ENCODE results near the gene FBXO31. TPM values are rescaled to one million over a fixed set of nuclear protein-coding genes. Genes with fewer than 3 reads are reported as not detected.

Gene FBXO31
- total and polyA plus RNA-seq, 9 of the 15 experiments (the other 6 are each of a cell fraction or from before 2014, with no cell fraction given): 0.18 to 33.3 (median 10.9) TPM

GRCh38 chr16:87311387-87311786 lies 72.2 kb downstream of the FBXO31 start:
- ATAC-seq (no peak), DNase-seq (ENCODE audit: extremely low read depth in 1 of 4, low spot score in 3 of 4) (no peak), FAIRE-seq (no peak)
- ChIA-PET CTCF (ENCODE audit: low intra/inter-chr PET ratio) (no interaction called here), POLR2A (interaction anchor here (1.3 kb wide), 1 partner anchor 11 kb away, joined by 4 read pairs; no protein-coding TSS in a partner anchor)
- Histone ChIP-seq H2AFZ (ENCODE audit: low read depth, low read length) (no peak overlapping the region), H3K27me3 (ENCODE audit: control insufficient read depth in 2 of 2, insufficient read depth in 2 of 2, low read length in 2 of 2) (no peaks in the 10 kb centered on the region), H3K9me1 (ENCODE audit: control insufficient read depth, insufficient read depth, low read length) (no peaks in the 10 kb centered on the region), H3K4me2 (ENCODE audit: insufficient read depth, low read length) (no peak overlapping the region), H3K9ac (ENCODE audit: insufficient read depth in 1 of 2, low read depth in 2 of 2, low read length in 2 of 2) (no peak overlapping the region), H3K4me1 (replicated peaks in 1 of 2; ENCODE audit: control insufficient read depth in 2 of 2, insufficient read depth in 2 of 2, low read length in 2 of 2) (peaks cover 7 to 14% of the 10 kb centered on the region in 2 experiments), H3K9me3 (replicated peaks; ENCODE audit: control insufficient read depth, insufficient read depth, low read depth, low read length) (peaks cover 6% of the 10 kb centered on the region), H3K36me3 (ENCODE audit: control insufficient read depth, insufficient read depth, low read length) (no peaks in the 10 kb centered on the region), H3K27ac (ENCODE audit: extremely low read depth, low read depth, low read length) (no peak overlapping the region), H3K79me2 (ENCODE audit: control insufficient read depth, insufficient read depth, low read length) (peaks cover 2% of the 10 kb centered on the region; the same call in 1 of the 3 replicates), H4K20me1 (replicated peaks; ENCODE audit: control insufficient read depth, insufficient read depth, low read length) (no peaks in the 10 kb centered on the region), H3K4me3 (no peak overlapping the region)
- intact Hi-C loops (cut with micrococcal nuclease): no loop called here
- no TSS peak for BruUV-seq (replicated peaks)
- WGBS (ENCODE audit: insufficient coverage, low coverage, missing lambda C conversion rate): 91% methylated on average over 5 of the region's 5 CpGs
- in situ Hi-C loops (cut with MboI): no loop called here
- TF ChIP-seq ZNF318 (IDR thresholded peaks at IDR 0.05; ENCODE audit: borderline replicate concordance in 1 of 2, low read depth in 1 of 2) (no peak), ZBED1 (IDR thresholded peaks at IDR 0.05) (no peak), MEIS2 (IDR thresholded peaks at IDR 0.05; ENCODE audit: partially characterized antibody) (no peak), GTF2F1 (IDR thresholded peaks at IDR 0.05; ENCODE audit: low read depth, low read length) (no peak), SRSF1 (IDR thresholded peaks at IDR 0.05; ENCODE audit: low read depth, low read length) (no peak), ZNF445 (CRISPR knock-in tag; IDR thresholded peaks at IDR 0.05; ENCODE audit: low read depth) (no peak), HDAC2 (IDR thresholded peaks at IDR 0.05) (no peak), PATZ1 (CRISPR knock-in tag; IDR thresholded peaks at IDR 0.05; ENCODE audit: borderline replicate concordance) (no peak), MEF2A (IDR thresholded peaks at IDR 0.05; ENCODE audit: control insufficient read depth, low read depth, low read length) (no peak), ZNF589 (CRISPR knock-in tag; IDR thresholded peaks at IDR 0.05; ENCODE audit: low read depth) (no peak), CAMTA2 (CRISPR knock-in tag; conservative IDR thresholded peaks at IDR 0.05) (no peak)

Data from K562 (cell line).